K562 (cell line): ENCODE measurements around the gene CSNK1G1. TPM values are rescaled to one million over a fixed set of nuclear protein-coding genes. Genes with fewer than 3 reads are reported as not detected.

Experiments used
- ARNT ChIP-seq, 2 experiments: fragments of 450-650 bp; IDR thresholded peaks; 2 replicates each; pipeline ENCODE4 v1.6.1; 2016; ENCODE audit warnings: mild to moderate bottlenecking in 1 of 2
- CREM ChIP-seq: IDR thresholded peaks from 2 replicates; pipeline ENCODE4 v1.6.1; 2014; ENCODE audit warnings: antibody characterized with exemption, low read depth
- CXXC5 ChIP-seq: fragments of 250-450 bp; sonication (Bioruptor Pico); IDR thresholded peaks from 2 replicates; pipeline ENCODE4 v1.8.0; 2022; ENCODE audit warnings: inconsistent platforms, mild to moderate bottlenecking, moderate library complexity
- HNRNPLL ChIP-seq: fragments of 200-400 bp; formaldehyde crosslinking; IDR thresholded peaks from 2 replicates; pipeline ENCODE4 v1.6.1; 2017; ENCODE audit warnings: low read length, low read depth, mild to moderate bottlenecking; ENCODE audit not compliant: poor library complexity, severe bottlenecking
- KAT2B ChIP-seq: IDR thresholded peaks from one replicate; pipeline ENCODE4 v1.6.1; 2012; ENCODE audit warnings: low read depth, mild to moderate bottlenecking, control low read depth, inconsistent platforms, low read length, moderate library complexity
- MBD2 ChIP-seq: sonication (generic); IDR thresholded peaks from 2 replicates; pipeline ENCODE4 v1.6.1; 2016; ENCODE audit warnings: low read depth, borderline replicate concordance
- MECOM ChIP-seq: fragments of 250-450 bp; sonication (Bioruptor Pico); IDR thresholded peaks from 2 replicates; pipeline ENCODE4 v1.8.0; 2022; ENCODE audit warnings: inconsistent platforms
- MTA3 ChIP-seq: fragments of 450-650 bp; formaldehyde crosslinking; IDR thresholded peaks from 2 replicates; pipeline ENCODE4 v1.6.1; 2017; ENCODE audit warnings: mild to moderate bottlenecking, borderline replicate concordance
- SRSF9 ChIP-seq: fragments of 200-400 bp; formaldehyde crosslinking; IDR thresholded peaks from 2 replicates; pipeline ENCODE4 v1.6.1; 2017; ENCODE audit warnings: low read depth, low read length, borderline replicate concordance
- TARDBP ChIP-seq: fragments of 450-650 bp; IDR thresholded peaks from 2 replicates; pipeline ENCODE4 v1.6.1; 2016
- TOE1 ChIP-seq, 2 experiments: fragments of 450-650 bp in 1 of 2; sonication (generic) in 1 of 2; formaldehyde crosslinking in 1 of 2; IDR thresholded peaks; 2 replicates each; pipeline versions ENCODE4 v1.7.1 to v1.8.0; 2016 to 2022; ENCODE audit warnings: borderline replicate concordance in 2 of 2, mild to moderate bottlenecking in 2 of 2, antibody characterized with exemption in 1 of 2, inconsistent platforms in 1 of 2, low read depth in 1 of 2, missing genetic modification reagents in 1 of 2, moderate library complexity in 1 of 2
- U2AF2 ChIP-seq: fragments of 200-400 bp; formaldehyde crosslinking; optimal IDR thresholded peaks from 2 replicates; pipeline ENCODE3; 2017; ENCODE audit warnings: low read depth, mild to moderate bottlenecking, low read length
- ZKSCAN1 ChIP-seq: fragments of 150-350 bp; IDR thresholded peaks from 2 replicates; pipeline ENCODE4 v1.6.1; 2016; ENCODE audit warnings: low read depth, low read length
- ZNF589 ChIP-seq: fragments of 200-800 bp; sonication (Bioruptor generic); IDR thresholded peaks from 2 replicates; pipeline ENCODE4 v1.6.1; 2016; ENCODE audit warnings: low read depth, missing genetic modification characterization, missing compliant biosample characterization
- polyA plus RNA-seq, 8 experiments: library from polyadenylated mRNA; depleted of rRNA in 4 of 8; stranded (reverse) in 5 of 8; unstranded in 3 of 8; fragments of >200 nt; fragmentation: Nextera tagmentation in 2 of 8; fragmentation: Illumina TruSeq in 1 of 8; extraction: Ambion mirVana in 2 of 8; extraction: Trizol in 1 of 8; gene quantifications; 2 replicates each; pipeline versions ENCODE4 v1.2.1 to v1.2.3, GENCODE V29; 2011 to 2014; ENCODE audit warnings: inconsistent platforms in 1 of 8, missing spikeins in 1 of 8
- total RNA-seq, 7 experiments: library from RNA; depleted of rRNA in 6 of 7; stranded (reverse); fragments of >200 nt in 6 of 7; fragmentation: Illumina TruSeq in 2 of 7; extraction: Trizol in 2 of 7; gene quantifications; 2 replicates each; pipeline versions ENCODE4 v1.2.1 to v1.2.3, GENCODE V29; 2011 to 2021; ENCODE audit warnings: low replicate concordance in 1 of 7
- TF ChIP-seq, protein P1 (sequence below): fragments of 250-450 bp; sonication (Bioruptor Pico); IDR thresholded peaks from 2 replicates; pipeline ENCODE4 v1.9.0; 2021; ENCODE audit warnings: mild to moderate bottlenecking, inconsistent platforms
- TF ChIP-seq, protein P2 (sequence below): fragments of 250-450 bp; sonication (Bioruptor Pico); IDR thresholded peaks from 2 replicates; pipeline ENCODE4 v1.8.0; 2021; ENCODE audit warnings: moderate library complexity, mild to moderate bottlenecking, inconsistent platforms
- TF ChIP-seq, protein P3 (sequence below): fragments of 200-800 bp; sonication (Bioruptor generic); IDR thresholded peaks from 2 replicates; pipeline ENCODE4 v1.6.1; 2017; ENCODE audit warnings: missing genetic modification characterization, missing compliant biosample characterization
- TF ChIP-seq, protein P4 (sequence below): IDR thresholded peaks from 2 replicates; pipeline ENCODE4 v1.6.1; 2016; ENCODE audit warnings: missing genetic modification characterization, missing compliant biosample characterization
- TF ChIP-seq, protein P5 (sequence below): fragments of 450-650 bp; formaldehyde crosslinking; IDR thresholded peaks from 2 replicates; pipeline ENCODE4 v1.4.0; 2022; ENCODE audit warnings: mild to moderate bottlenecking, moderate library complexity

CSNK1G1 gene
- total and polyA plus RNA-seq, 9 of the 15 experiments (the other 6 are each of a cell fraction or from before 2014, with no cell fraction given): 4.5 to 18.5 (median 9.5) TPM

DNA sequence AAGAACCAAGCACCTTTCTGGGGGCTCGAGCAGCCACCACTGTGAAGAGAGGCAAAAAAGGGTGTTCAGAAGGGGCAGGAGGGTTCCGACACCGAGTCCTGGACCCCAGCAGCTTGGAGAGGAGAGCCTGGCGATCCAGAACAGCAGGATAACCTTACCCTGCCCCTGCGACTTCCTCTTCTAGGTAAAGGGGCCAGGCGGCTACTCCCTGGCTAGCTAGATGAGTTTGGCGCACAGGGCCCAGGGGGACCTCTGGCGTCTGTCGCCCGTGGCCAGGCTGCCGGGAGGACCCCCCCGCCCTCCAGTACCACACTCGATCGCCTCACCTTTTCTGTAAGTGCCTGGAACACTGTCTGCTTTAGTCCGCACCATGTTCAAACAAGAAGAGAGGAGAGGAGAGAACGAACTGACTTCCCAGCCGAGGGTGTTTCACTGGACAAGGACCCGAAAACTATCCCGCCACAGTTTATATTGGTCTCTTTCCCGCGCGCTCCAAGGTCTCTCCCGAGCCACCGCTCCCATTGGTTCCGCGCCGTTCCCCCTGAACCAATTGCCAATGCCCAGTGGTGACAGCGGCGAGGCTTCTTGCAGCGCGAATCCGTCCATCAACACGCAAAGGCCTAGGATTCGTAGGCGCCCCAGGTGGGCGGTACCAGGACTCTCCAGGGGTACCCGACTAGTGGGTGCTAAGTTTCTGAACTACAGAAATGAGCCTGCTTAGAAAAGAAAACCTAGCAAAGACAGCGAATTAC lies 25.2 kb upstream of the CSNK1G1 start, which contains the start of gene PCLAF (continued):
- TF ChIP-seq, protein P1, sequence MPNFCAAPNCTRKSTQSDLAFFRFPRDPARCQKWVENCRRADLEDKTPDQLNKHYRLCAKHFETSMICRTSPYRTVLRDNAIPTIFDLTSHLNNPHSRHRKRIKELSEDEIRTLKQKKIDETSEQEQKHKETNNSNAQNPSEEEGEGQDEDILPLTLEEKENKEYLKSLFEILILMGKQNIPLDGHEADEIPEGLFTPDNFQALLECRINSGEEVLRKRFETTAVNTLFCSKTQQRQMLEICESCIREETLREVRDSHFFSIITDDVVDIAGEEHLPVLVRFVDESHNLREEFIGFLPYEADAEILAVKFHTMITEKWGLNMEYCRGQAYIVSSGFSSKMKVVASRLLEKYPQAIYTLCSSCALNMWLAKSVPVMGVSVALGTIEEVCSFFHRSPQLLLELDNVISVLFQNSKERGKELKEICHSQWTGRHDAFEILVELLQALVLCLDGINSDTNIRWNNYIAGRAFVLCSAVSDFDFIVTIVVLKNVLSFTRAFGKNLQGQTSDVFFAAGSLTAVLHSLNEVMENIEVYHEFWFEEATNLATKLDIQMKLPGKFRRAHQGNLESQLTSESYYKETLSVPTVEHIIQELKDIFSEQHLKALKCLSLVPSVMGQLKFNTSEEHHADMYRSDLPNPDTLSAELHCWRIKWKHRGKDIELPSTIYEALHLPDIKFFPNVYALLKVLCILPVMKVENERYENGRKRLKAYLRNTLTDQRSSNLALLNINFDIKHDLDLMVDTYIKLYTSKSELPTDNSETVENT: peak; percentile 31; the same call in 1 of the 2 replicates
- TF ChIP-seq U2AF2: no peak
- TF ChIP-seq TOE1 (IDR thresholded peaks at IDR 0.05; ENCODE audit: borderline replicate concordance): peak; percentile 65; the same call in 1 of the 2 replicates
- no peak for TF ChIP-seq TOE1 (CRISPR knock-in tag; IDR thresholded peaks at IDR 0.05; ENCODE audit: borderline replicate concordance, low read depth)
- TF ChIP-seq CXXC5 (CRISPR knock-in tag): peak; percentile 74
- TF ChIP-seq, protein P2, sequence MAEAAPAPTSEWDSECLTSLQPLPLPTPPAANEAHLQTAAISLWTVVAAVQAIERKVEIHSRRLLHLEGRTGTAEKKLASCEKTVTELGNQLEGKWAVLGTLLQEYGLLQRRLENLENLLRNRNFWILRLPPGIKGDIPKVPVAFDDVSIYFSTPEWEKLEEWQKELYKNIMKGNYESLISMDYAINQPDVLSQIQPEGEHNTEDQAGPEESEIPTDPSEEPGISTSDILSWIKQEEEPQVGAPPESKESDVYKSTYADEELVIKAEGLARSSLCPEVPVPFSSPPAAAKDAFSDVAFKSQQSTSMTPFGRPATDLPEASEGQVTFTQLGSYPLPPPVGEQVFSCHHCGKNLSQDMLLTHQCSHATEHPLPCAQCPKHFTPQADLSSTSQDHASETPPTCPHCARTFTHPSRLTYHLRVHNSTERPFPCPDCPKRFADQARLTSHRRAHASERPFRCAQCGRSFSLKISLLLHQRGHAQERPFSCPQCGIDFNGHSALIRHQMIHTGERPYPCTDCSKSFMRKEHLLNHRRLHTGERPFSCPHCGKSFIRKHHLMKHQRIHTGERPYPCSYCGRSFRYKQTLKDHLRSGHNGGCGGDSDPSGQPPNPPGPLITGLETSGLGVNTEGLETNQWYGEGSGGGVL (CRISPR knock-in tag): no peak
- TF ChIP-seq CREM: peak; percentile 87
- 0 out of 2 replicates have a peak, but pooled peaks have one; percentile 38 for TF ChIP-seq TARDBP
- TF ChIP-seq, protein P3, sequence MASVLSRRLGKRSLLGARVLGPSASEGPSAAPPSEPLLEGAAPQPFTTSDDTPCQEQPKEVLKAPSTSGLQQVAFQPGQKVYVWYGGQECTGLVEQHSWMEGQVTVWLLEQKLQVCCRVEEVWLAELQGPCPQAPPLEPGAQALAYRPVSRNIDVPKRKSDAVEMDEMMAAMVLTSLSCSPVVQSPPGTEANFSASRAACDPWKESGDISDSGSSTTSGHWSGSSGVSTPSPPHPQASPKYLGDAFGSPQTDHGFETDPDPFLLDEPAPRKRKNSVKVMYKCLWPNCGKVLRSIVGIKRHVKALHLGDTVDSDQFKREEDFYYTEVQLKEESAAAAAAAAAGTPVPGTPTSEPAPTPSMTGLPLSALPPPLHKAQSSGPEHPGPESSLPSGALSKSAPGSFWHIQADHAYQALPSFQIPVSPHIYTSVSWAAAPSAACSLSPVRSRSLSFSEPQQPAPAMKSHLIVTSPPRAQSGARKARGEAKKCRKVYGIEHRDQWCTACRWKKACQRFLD (CRISPR knock-in tag): no peak
- TF ChIP-seq, protein P4, sequence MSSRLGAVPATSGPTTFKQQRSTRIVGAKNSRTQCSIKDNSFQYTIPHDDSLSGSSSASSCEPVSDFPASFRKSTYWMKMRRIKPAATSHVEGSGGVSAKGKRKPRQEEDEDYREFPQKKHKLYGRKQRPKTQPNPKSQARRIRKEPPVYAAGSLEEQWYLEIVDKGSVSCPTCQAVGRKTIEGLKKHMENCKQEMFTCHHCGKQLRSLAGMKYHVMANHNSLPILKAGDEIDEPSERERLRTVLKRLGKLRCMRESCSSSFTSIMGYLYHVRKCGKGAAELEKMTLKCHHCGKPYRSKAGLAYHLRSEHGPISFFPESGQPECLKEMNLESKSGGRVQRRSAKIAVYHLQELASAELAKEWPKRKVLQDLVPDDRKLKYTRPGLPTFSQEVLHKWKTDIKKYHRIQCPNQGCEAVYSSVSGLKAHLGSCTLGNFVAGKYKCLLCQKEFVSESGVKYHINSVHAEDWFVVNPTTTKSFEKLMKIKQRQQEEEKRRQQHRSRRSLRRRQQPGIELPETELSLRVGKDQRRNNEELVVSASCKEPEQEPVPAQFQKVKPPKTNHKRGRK (tag): no peak
- TF ChIP-seq, protein P5, sequence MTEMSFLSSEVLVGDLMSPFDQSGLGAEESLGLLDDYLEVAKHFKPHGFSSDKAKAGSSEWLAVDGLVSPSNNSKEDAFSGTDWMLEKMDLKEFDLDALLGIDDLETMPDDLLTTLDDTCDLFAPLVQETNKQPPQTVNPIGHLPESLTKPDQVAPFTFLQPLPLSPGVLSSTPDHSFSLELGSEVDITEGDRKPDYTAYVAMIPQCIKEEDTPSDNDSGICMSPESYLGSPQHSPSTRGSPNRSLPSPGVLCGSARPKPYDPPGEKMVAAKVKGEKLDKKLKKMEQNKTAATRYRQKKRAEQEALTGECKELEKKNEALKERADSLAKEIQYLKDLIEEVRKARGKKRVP (CRISPR knock-in tag): no peak
- peak; percentile 17 for TF ChIP-seq HNRNPLL
- peak in 1 of 2 experiments; percentile 2; a peak in 1 of 4 replicates for TF ChIP-seq ARNT (IDR thresholded peaks at IDR 0.05)
- TF ChIP-seq MBD2: peak; percentile 99
- no peak for TF ChIP-seq MECOM (CRISPR knock-in tag)
- TF ChIP-seq ZKSCAN1: no peak; the same call in 1 of the 2 replicates
- no peak for TF ChIP-seq ZNF589
- no peak for TF ChIP-seq SRSF9
- TF ChIP-seq MTA3: peak; percentile 97
- TF ChIP-seq KAT2B: no peak
